ENCODE measurements around the gene CRTAC1.
"Not testable (repeated sequence)": the region's sequence is repeated elsewhere in the genome, so short reads cannot be mapped to it uniquely, and the experiment has no call there.

The CRTAC1 gene

DNA sequence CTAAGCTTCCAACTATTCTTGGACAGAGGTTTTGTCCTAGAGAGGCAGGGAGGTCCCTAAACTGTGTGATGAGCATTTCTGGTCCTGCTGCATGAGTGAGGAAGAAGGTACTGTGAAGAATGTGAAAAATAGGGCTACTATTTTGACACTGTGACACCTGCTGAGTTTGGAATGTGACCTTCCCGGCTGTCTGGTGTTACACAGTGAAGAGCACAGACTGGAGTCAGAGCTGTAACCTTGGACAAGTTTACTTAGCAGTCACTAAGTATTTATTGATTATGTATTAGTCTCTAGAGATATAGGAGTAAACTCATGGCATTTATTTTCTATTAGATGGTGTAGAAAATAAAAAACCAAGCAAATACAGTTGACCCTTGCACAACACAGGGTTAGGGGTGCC is 168.5 kb downstream of the CRTAC1 start:
- DNase-seq: no peak

DNA sequence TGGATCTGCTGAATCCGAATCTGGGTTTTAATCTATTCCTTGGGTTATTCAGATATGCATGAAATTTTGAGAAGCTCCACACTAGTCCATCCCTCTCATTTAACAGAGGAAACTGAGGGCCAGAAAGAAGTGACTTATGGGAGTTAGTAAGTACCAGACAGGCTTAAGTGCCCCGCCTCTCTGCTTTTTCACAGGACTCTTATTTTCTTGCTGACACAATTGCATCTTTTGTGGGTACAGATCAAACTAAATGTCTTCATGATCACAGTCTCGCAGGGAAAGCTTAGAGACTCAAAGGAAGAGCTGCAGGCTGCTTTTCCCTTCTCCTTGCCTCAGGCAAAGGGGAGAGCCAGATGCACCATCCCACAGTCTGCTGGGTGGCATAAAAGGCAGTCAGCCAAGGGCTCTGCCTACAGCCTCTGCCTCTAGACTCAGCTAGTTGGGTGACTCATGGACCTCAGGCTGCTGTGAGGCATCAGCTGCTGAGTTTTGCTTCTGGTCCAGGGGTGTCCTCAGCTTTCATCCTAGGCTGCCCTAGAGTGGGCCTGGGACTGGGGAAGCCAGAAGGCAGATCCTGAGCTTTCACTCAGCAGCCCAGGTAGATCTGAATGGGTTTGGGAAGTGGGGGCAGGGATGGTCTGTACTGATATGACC is 169.2 kb downstream of the CRTAC1 start:
- DNase-seq: no peak

DNA sequence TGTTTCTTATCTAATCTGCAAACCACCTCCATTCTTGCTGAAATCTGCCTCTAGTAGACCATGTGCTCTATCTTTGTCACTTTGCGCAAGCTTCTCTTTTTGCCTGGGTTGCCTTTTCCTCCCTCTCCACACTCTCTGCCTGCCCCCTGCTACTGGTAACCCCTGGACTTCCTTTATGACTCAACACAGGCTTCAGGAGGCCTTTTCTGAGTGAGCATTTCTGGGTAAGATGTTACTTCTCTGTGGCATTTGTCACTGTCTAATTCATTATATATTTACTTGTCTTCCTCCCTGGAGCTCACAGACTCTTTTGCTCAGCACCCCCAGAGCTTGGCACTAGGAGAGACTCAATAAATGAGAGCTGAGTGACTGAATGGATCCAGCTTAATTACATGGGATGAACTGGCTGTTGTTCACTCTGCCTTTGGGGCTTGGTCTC is 172.4 kb downstream of the CRTAC1 start:
- DNase-seq: no peak

DNA sequence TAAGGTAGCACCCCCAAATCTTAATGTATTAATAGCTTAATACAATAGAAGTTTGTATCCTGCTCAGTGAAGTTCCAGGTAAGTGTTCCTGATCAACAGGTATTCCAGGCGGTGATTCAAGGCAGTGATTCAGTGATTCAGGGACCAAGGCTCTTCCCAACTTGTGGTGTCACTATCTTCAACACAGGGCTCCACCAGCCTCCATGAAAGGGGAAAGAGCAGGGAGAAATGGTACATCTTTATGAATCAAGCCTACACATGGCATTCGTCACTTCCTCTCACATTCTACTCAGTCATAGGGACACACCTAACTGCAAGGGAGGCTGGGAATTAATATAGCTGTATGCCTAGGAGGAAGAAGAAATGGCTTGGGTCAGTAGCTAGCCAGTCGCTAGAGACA is 175.7 kb downstream of the CRTAC1 start:
- DNase-seq: no peak

DNA sequence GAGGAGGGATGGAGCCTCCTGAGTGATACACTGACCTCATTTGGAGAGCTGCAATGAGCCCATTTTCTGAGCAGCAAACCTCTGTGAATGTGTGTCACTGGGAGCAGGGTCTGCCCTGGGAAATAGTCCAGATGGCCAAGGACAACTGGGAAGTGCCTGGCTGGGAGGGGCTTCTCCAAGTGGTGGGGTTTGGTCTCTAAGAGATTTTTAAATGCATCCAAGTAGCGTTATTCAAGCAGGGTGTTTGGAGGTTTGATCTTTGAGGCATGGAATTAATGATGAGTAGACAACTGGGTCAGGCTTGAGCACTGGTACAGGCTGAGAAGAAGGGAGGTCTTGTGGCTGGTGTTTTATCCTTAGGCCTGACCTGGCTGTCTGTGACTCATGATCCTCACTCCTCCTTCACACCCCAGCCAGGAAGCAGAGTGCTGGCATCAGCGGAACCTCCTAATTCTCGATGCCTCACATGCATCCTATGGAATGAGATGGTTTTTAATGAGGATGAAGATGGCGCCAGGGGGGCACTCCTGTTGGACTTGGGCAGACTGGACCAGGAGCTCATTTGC is 177.5 kb downstream of the CRTAC1 start:
- no peak for DNase-seq

DNA sequence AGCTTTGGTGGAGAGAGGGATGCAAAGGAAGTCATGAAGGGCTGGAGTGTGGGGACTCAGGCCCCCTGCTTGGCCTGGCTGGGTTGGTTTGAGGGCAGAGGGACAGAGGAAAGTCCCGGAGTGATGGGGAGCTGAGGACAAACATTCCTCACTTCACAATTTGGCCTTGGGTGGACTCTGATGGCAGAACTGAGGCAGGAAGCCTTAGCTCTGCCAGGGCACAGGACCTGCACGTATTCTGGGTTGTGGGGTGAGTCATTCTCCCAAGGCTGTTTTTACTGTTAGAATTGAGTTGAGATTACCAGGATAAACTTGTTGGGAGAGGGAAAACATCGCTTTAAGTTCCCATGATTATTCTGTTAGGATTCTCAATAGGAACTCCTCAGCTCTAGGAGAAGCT is 178.1 kb downstream of the CRTAC1 start:
- no peak for DNase-seq

DNA sequence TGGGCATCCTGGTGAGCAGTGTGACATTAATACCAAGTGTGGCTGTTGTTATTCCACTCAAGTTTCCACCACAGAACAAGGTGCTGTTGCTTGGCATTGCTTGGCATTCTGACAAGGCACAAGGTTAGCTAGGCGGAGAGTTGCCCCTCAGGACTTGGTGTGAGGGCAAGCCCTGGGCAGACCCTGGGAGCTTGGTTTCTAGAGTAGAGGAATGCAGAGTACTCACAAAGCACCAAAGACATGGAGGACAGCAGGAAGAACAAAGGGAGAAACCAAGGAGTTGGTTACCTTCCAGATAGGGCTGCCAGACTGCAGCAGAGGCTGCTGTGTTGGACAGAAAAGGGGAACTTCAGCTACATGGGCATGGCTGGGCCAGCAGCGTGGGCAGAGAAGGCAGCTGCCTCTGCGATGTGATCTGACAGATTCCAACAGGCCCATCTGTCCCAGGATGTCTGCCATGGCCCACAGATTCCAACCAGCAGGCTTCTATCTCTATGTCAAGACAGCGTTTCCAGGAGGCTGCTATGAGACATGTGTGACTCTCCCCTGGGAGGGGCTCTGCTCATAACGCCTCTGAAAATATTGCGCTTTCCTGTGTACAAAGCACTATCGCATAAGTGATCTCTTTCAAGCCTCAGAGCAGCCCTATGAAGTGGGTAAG is 178.9 kb downstream of the CRTAC1 start:
- DNase-seq: no peak

DNA sequence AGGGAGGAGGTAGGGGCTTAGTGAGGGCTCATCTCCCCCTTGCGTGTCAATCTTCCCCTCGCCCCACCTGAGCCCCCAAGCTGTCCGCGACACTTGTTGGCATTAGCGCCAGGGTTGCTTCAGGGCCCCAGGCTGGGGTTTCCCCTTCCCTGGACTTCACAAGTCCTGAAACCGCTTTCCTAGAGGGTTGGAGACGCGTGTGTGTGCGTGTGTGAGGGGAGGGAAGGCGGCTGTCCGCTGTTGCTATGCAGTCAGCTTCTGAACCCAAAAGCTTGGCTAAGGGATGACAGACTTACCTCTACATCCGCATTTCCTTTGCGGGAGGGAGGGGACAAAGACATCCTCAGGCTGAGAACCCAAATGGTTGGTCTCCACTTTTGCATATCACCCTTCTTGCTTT is 180.0 kb downstream of the CRTAC1 start:
- DNase-seq: no peak

DNA sequence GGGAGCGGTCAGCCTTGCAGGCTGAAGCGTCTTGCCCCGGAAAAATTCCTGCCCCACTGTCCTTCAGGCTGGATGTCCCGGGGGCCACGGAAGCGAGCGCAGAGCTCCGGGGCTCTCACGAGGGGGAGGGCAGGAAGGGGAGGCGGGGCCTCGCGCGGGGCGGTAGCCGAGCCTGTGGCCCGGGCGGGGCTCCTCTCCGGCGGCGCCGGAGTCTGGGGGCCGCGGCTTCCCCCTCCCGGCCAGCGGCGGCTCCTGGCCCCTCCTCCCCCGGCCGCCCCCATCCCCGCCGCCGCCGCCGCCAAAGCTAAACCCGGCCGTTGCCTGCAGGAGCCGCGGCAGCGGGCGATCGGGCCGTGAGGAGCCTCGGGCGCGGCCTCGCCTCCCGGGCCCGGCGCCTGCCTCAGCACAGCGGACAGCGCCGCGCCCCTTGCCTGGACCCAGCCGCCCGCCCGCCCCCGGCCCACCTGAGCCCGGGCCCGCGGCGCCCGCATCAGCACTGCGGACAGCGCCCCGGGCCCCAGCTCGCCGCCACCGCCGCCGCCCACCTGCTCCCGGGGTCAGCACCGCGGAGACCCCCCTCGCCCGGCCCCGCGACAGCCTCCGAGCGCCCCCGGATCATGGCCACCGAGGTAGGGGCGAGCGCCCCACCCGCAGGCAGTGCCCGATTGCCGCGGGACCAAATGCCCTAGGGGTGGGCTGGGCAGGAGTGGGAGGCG is 180.6 kb downstream of the CRTAC1 start, which contains the start of gene GOLGA7B:
TSS of gene GOLGA7B (plus strand) at position 157 of the 716 bp plus-strand sequence. CDS start at position 618, 461 bp downstream.
- DNase-seq: peak; percentile 22

DNA sequence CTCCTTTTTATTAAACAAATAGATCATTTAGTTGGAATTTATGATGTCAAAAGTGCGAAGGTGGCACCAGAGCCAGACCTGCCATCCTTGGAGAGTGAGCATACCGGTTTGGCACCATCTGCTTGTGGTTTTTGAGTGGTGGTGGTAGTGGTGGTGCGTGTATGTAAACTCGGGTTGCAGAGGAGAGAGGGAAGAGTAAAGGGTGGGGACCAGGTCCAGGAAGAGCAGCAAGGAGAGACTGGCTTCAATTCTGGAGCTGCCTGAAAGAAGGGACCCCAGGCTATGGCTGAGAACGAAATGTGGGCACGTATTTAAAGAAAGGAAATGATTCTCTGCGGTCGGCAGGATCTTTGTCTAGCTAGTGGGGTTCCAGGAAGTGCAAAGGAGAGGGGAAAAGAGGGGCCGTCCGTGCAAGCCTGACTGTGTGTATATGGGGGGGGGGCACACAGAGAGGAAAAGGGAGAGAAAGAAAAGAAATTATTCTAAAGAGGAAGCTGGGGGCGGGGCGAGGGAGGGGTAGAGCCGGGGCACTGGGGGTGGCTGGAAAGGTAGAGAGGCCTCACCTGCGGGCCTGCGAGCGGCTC is 181.2 kb downstream of the CRTAC1 start:
- DNase-seq: peak; percentile 21

DNA sequence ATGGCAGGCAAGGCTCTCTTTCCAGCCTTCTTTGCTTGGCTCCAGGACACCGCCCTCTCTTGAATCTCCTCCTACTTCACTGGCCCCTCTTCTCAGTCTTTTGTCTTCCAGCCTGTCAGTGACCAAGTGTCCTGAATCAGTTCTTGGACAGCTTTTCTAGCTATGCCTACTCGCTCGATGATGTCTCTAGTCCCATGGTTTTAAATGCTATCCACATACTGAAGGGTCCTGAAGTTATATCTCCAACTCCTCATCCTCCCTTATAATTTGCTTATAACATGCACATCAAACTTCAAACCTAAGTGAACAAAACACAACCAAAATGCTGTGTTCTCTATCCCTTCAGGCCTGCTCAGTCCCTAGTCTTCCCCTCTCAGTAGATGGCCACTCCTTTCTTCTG is 185.7 kb downstream of the CRTAC1 start:
- DNase-seq: no peak

DNA sequence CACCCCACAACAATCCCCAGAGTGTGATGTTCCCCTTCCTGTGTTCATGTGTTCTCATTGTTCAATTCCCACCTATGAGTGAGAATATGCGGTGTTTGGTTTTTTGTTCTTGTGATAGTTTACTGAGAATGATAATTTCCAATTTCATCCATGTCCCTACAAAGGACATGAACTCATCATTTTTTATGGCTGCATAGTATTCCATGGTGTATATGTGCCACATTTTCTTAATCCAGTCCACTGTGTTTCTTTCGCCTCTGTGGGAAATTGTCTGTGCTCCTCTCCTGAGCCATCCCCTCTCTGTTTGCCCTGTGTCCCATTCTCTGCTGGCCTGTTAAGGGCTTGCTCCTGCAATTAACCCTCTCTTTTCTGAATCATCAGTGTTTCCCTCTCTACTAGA is 186.4 kb downstream of the CRTAC1 start:
- DNase-seq: not testable (repeated sequence)

DNA sequence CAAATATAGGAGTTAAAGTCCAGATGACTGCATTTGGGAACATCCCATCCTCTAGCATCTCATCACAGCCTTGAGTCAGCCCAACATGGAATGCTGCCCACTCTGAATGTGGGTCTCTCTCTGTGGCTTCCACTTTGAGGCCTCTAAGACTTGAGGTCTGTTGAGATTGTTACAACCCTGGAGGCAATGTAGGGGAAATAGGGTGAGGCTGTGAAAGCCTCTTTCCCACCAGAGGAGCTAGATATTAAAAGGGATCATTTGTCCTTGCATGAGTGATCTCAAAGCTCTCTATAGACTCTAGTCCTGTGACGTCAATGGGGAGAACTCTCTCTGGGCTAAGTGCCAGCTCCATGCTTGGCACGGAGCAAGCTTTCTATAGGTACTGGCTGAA is 187.1 kb downstream of the CRTAC1 start:
- DNase-seq: no peak

DNA sequence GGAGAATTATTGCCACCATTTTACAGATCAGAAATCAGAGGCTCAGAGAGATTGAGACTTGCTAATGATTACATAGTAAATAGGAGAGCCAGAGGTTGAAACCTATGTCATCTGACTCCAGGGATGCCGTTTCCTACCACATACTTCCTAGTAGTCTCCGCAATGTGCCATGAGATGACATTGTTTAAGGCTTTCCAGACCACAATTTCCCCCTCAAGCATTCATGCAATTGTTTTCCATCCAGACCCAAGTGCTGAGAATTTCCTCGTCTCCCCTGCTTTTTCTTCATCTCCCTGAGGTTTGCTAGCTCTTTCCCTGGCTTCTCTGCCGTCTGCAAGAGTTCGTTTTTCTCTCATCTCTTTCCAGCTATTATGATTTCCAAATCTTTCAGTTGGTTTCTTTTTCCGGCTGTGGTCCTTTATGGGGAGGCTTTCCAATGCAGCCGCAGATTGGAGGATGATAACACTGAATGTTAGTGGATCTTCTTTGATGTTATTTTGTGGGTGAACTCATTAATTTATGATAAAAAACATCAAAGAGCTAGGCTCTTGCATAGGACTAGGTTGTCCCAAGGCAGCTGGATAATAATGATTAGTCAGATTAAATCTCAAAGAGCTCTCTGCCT is 187.7 kb downstream of the CRTAC1 start:
- DNase-seq: no peak

DNA sequence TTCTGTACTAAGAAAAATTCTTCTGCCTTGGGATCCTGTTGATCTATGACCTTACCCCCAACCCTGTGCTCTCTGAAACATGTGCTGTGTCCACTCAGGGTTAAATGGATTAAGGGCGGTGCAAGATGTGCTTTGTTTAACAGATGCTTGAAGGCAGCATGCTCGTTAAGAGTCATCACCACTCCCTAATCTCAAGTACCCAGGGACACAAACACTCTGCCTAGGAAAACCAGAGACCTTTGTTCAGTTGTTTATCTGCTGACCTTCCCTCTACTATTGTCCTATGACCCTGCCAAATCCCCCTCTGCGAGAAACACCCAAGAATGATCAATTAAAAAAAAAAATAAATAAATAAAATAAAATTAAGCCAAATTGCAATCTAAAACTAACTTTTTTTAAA is 188.3 kb downstream of the CRTAC1 start:
- DNase-seq: not testable (repeated sequence)

DNA sequence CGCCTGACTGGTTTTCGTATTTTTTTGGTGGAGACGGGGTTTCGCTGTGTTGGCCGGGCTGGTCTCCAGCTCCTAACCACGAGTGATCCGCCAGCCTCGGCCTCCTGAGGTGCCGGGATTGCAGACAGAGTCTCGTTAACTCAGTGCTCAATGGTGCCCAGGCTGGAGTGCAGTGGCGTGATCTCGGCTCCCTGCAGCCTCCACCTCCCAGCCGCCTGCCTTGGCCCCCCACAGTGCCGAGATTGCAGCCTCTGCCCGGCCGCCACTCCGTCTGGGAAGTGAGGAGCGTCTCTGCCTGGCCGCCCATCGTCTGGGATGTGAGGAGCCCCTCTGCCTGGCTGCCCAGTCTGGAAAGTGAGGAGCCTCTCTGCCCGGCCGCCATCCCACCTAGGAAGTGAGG is 189.3 kb downstream of the CRTAC1 start:
- DNase-seq: not testable (repeated sequence)

DNA sequence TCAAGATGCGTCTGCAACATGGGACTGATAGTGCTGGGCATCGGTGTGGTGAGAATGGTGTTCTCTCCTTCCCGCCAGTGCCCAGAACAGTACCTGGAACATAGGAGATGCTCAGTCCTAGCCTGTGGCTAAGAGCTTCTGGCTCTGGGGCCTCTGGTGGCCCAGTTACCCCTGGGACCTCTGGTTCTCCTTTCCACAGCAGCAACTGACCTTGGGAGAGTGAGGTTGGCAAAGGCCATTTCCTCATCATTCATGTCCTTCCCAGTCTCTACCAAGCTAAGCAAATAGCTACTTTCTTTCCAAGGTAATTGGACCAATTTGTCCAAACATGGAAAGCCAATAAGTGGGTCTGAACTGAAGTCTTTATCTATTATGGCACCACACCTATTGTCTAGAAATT is 192.3 kb downstream of the CRTAC1 start:
- no peak for DNase-seq

DNA sequence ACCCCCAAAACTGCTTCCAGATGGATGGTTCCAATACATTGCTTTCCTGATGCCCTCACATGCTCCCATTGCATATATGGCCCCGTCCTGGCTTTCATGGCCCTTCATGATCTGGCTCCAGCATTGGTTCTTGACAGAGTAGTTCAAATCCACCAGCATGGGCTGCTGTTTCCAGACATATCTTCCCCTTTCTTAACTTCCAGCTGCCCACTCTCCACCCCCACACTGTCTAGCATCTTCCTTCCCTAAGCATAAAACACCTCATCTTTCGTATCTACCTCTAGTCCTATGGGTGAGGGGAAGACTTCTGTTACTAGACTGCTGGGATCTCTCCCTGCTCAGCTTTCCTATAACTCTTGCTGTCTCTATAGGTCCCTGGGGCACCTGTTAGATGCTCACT is 194.0 kb downstream of the CRTAC1 start:
- no peak for DNase-seq

DNA sequence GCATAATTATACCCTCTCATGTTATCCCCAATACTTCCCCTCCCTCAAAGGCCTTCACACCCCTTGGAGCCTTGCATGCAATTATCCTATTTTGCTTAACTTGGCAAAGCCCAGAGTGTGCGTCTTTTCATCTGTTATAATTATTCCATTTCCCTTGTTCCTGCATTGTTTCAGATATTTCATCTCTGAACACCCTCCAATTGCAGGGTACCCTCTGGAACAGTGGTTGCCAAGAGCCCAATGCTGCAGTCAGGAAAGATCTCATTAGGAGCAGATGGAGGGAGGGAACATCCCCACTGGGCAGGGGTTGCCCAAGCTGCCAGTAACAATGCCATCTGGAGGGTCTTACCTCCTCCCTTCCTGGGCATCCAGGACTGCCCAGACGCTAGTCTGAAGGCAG is 199.2 kb downstream of the CRTAC1 start:
- DNase-seq: no peak

DNA sequence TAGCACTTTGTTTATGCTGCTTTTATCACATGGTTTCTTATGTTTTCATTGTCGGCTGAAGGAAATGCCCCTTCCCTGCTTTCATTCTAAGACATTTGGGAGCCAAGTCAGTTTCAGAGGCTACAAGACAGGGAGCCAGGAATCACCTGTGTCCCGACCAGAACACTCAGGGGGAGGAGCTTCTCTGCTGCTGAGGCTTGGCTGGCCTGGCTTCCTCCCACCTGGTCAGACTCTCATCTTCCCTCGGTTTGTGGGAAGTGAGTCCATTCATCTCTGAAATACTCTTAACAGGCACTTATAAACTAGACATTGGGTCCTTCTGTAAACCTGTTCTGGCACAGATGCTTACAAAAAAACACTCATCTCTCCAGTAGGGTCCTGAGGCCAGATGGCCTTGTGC is 200.4 kb downstream of the CRTAC1 start:
- DNase-seq: no peak

DNA sequence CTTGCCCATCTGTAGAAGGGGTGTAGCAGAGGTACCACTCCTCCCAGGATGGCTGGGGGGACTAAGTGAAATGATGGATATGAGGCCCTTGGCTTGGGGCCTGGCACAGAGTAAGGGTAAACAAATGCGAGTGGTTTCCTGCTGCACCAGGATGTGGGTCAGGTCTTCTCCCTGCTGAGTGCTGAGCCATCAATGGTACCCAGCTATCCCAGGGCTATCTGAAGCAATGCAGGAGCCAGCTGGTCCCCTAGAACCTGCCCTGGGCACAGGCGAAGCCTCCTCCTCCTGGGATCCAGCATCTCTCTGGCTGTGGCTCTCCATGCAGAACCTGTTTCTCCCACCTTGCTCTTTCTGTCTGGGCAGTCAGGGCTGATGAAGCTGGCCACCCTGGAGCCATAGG is 201.7 kb downstream of the CRTAC1 start:
- DNase-seq: no peak

DNA sequence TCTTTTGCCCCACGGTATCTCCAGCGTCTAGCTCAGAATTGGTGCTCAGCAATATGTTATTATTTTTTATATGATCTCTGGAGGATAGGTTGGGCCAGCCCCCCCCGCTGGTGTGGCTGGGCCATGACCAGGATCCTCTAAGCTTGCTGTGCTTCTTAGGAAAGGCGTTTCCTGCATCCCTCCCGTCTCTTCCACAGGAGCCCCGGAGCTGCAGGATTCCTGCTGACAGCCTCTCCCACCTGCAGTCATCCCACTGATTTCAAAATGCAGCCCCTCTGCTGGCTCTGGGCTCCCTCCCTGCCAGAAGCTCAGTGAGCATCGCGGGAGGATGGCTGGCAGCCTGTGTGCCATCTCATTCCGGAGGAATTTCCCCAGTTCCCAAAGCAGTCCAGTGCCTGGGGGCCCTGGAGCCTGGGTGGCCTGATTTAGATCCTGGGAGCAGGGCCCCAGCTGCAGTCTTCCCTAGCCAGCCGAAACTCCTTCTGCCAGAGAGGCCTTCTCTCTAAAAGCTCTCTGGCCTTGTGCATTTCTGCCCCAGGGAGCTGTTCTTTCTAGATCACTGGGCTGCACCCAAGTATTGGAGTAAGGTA is 202.6 kb downstream of the CRTAC1 start:
- no peak for DNase-seq

DNA sequence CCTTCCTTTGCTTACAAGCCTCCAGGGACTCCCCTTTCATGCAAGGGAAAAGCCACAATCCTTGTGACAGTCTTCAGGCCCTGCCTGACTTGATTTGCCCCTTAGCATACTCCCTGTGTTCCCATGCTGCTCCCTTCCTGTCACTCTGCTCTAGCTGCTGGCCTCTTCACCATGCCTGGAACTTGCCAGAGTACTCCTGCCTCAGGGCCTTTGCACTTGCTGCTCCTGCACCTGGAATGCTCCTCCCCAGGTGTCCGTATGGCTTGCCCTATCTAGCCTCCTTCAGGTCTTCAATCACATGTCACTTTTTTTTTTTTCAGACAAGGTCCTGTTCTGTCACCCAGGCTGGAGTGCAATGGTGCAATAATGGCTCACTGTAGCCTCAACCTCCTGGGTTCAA is 203.5 kb downstream of the CRTAC1 start:
- no peak for DNase-seq
